ENCODE data around the gene BRIX1. TPM values are rescaled to one million over a fixed set of nuclear protein-coding genes. Genes with fewer than 3 reads are reported as not detected.

Gene BRIX1
- total RNA-seq, 2 experiments from 2014 or later: 65.3 to 75.6 TPM

DNA sequence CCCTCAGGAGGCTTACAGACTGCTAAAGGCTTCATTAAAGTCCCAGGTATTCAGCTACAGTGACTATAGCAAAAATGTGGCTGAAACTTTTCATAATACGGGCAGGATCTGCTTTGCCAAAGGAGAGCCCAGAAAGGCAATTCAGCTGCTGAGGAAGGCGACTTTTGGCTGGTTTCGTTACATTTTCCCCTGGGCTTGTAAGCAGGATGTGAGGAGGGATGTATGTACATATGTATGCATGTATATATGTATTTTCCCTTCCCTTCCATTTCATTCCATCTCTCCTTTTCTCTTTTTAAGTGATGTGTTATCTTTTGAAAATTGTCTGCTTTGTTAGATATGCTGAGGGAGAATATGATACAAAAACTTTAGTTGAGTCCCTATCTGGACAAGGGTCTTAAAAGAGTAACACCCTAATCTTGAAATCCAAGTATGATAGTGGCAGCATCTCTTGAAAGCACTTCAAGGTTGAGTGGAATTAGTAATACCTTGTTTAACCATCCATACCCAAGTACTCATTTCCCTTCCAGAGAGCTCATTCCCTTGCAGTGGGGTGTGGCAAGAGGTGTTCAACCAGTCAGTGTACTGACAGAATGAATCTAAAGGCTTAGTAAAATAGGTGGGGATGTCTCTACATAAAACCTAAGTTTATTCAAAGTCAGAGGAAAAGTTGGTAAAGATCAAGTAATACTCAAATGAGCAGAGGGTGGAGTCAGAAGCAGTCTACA, 29.0 kb upstream of the BRIX1 start:
- H3K4me2 ChIP-seq (ENCODE audit: low read length): no peak overlapping the region
- no peaks in the 10 kb centered on the region for H3K4me1 ChIP-seq (ENCODE audit: insufficient read depth, low read length, poor library complexity, severe bottlenecking)
- H3K36me3 ChIP-seq (ENCODE audit: insufficient read depth, low read length): no peaks in the 10 kb centered on the region
- H3K9me3 ChIP-seq (ENCODE audit: low read length): no peaks in the 10 kb centered on the region
- H3K27ac ChIP-seq (ENCODE audit: low read depth, low read length, poor library complexity, severe bottlenecking): no peak overlapping the region
- no peaks in the 10 kb centered on the region for H4K20me1 ChIP-seq (ENCODE audit: insufficient read depth, low read length)
- TF ChIP-seq, protein P1, sequence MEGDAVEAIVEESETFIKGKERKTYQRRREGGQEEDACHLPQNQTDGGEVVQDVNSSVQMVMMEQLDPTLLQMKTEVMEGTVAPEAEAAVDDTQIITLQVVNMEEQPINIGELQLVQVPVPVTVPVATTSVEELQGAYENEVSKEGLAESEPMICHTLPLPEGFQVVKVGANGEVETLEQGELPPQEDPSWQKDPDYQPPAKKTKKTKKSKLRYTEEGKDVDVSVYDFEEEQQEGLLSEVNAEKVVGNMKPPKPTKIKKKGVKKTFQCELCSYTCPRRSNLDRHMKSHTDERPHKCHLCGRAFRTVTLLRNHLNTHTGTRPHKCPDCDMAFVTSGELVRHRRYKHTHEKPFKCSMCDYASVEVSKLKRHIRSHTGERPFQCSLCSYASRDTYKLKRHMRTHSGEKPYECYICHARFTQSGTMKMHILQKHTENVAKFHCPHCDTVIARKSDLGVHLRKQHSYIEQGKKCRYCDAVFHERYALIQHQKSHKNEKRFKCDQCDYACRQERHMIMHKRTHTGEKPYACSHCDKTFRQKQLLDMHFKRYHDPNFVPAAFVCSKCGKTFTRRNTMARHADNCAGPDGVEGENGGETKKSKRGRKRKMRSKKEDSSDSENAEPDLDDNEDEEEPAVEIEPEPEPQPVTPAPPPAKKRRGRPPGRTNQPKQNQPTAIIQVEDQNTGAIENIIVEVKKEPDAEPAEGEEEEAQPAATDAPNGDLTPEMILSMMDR (conservative IDR thresholded peaks at IDR 0.05; ENCODE audit: low read length): no peak
- TF ChIP-seq EZH2phosphoT487 (IDR thresholded peaks at IDR 0.05; ENCODE audit: borderline replicate concordance, low read depth, low read length): no peak
- no peak overlapping the region for H2AFZ ChIP-seq (ENCODE audit: low read length)
- no peaks in the 10 kb centered on the region for H3K79me2 ChIP-seq (ENCODE audit: insufficient read depth, low read depth, low read length)
- no TSS peak for BruUV-seq (replicated peaks)
- H3K9me2 ChIP-seq (ENCODE audit: insufficient read depth, low read length): no peaks in the 10 kb centered on the region
- DNase-seq (ENCODE audit: low spot score): no peak
- no peak overlapping the region for H3K4me3 ChIP-seq (ENCODE audit: low read depth, low read length, poor library complexity, severe bottlenecking)
- CTCF ChIA-PET (ENCODE audit: unreplicated experiment): interaction anchor here (0.6 kb wide), 1 partner anchor 12 kb away, joined by 4 read pairs; no protein-coding TSS in a partner anchor
- POLR2A ChIA-PET: interaction anchor here (0.6 kb wide), 6 partner anchors 12 to 1976 kb away, joined by 3 to 5 read pairs (median 3); no protein-coding TSS in a partner anchor
- intact Hi-C loops (cut with micrococcal nuclease; ENCODE audit: unreplicated experiment): no loop called here

DNA sequence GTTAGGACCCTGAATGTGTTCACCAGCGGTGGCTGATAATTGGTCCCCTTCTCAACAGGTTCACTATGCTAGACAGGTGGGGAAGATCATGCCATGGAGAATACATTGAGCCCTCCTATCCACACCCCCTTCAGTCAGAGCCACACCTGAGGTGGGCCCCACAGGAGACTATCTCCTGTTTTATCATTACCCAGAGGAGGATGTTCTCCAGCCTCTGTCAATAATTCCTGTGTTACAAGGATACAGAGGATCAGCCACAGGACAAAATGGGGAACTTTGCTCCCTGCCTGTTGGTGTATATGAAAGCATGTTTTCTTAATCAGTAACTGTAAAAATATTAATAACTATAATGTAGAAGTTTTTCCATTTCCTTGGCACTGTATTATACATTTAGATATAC, 26.1 kb upstream of the BRIX1 start:
- no peak for DNase-seq (ENCODE audit: low spot score)
- H3K36me3 ChIP-seq (ENCODE audit: insufficient read depth, low read length): no peaks in the 10 kb centered on the region
- intact Hi-C loops (cut with micrococcal nuclease; ENCODE audit: unreplicated experiment): no loop called here
- H3K4me1 ChIP-seq (ENCODE audit: insufficient read depth, low read length, poor library complexity, severe bottlenecking): no peaks in the 10 kb centered on the region
- H3K27ac ChIP-seq (ENCODE audit: low read depth, low read length, poor library complexity, severe bottlenecking): no peak overlapping the region
- TF ChIP-seq, protein P1 (conservative IDR thresholded peaks at IDR 0.05; ENCODE audit: low read length): no peak
- TF ChIP-seq EZH2phosphoT487 (IDR thresholded peaks at IDR 0.05; ENCODE audit: borderline replicate concordance, low read depth, low read length): no peak
- POLR2A ChIA-PET: interaction anchor here (0.8 kb wide), 1 partner anchor 13 kb away, joined by 4 read pairs; no protein-coding TSS in a partner anchor
- no peaks in the 10 kb centered on the region for H3K9me2 ChIP-seq (ENCODE audit: insufficient read depth, low read length)
- no peaks in the 10 kb centered on the region for H4K20me1 ChIP-seq (ENCODE audit: insufficient read depth, low read length)
- H3K9me3 ChIP-seq (ENCODE audit: low read length): no peaks in the 10 kb centered on the region
- H2AFZ ChIP-seq (ENCODE audit: low read length): no peak overlapping the region
- BruUV-seq (replicated peaks): no TSS peak
- H3K4me2 ChIP-seq (ENCODE audit: low read length): no peak overlapping the region
- H3K4me3 ChIP-seq (ENCODE audit: low read depth, low read length, poor library complexity, severe bottlenecking): no peak overlapping the region
- no peaks in the 10 kb centered on the region for H3K79me2 ChIP-seq (ENCODE audit: insufficient read depth, low read depth, low read length)
- CTCF ChIA-PET (ENCODE audit: unreplicated experiment): no interaction called here

DNA sequence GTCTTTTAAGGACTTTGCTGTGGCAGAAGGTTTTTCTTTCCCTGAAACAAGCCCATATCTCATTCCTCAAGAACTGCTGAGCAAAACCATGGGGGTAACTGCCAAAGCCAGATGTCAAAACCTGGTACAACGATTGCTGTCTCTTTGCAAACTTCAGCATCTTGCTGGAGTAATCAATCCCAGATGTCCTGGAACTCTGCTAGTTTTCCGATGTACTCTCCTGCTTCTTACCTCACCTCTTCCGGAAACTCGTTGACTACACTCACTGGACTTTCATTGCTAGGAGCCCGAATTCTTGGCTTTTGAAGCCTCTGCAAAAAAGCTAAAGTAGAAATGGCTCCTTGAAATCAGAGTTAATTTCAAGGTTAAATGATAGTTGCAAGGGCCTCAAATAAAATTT, 23.5 kb upstream of the BRIX1 start:
- H3K9me2 ChIP-seq (ENCODE audit: insufficient read depth, low read length): no peaks in the 10 kb centered on the region
- ChIA-PET POLR2A (interaction anchor here (2.5 kb wide), 1 partner anchor 11 kb away, joined by 11 read pairs; no protein-coding TSS in a partner anchor), CTCF (ENCODE audit: unreplicated experiment) (no interaction called here)
- H3K9me3 ChIP-seq (ENCODE audit: low read length): no peaks in the 10 kb centered on the region
- H3K36me3 ChIP-seq (ENCODE audit: insufficient read depth, low read length): no peaks in the 10 kb centered on the region
- no peak for TF ChIP-seq EZH2phosphoT487 (IDR thresholded peaks at IDR 0.05; ENCODE audit: borderline replicate concordance, low read depth, low read length)
- TF ChIP-seq, protein P1 (conservative IDR thresholded peaks at IDR 0.05; ENCODE audit: low read length): no peak
- H2AFZ ChIP-seq (ENCODE audit: low read length): no peak overlapping the region
- intact Hi-C loops (cut with micrococcal nuclease; ENCODE audit: unreplicated experiment): no loop called here
- no peak overlapping the region for H3K4me2 ChIP-seq (ENCODE audit: low read length)
- no TSS peak for BruUV-seq (replicated peaks)
- H3K79me2 ChIP-seq (ENCODE audit: insufficient read depth, low read depth, low read length): no peaks in the 10 kb centered on the region
- no peaks in the 10 kb centered on the region for H3K4me1 ChIP-seq (ENCODE audit: insufficient read depth, low read length, poor library complexity, severe bottlenecking)
- DNase-seq (ENCODE audit: low spot score): no peak
- no peaks in the 10 kb centered on the region for H4K20me1 ChIP-seq (ENCODE audit: insufficient read depth, low read length)
- no peak overlapping the region for H3K4me3 ChIP-seq (ENCODE audit: low read depth, low read length, poor library complexity, severe bottlenecking)
- no peak overlapping the region for H3K27ac ChIP-seq (ENCODE audit: low read depth, low read length, poor library complexity, severe bottlenecking)
